ENCODE results near the gene RHD. TPM values are rescaled to one million over a fixed set of nuclear protein-coding genes. Genes with fewer than 3 reads are reported as not detected.
"Not testable (repeated sequence)": the region's sequence is repeated elsewhere in the genome, so short reads cannot be mapped to it uniquely, and the experiment has no call there.

Gene RHD
- total RNA-seq, 1 experiment from 2014 or later: not detected

- H3K79me2 ChIP-seq (ENCODE audit: low read length); H3K9me2 ChIP-seq (replicated peaks; ENCODE audit: low read length); H3K36me3 ChIP-seq (ENCODE audit: low read depth, low read length); DNase-seq; H3K27me3 ChIP-seq (ENCODE audit: low read length); H3K9me3 ChIP-seq (ENCODE audit: low read length); BruUV-seq (replicated peaks); H3F3A ChIP-seq (ENCODE audit: low read length, unreplicated experiment); CTCF ChIA-PET; H4K20me1 ChIP-seq (ENCODE audit: low read length); H3K9ac ChIP-seq (ENCODE audit: low read length); POLR2A ChIA-PET (ENCODE audit: unreplicated experiment); ATAC-seq; H3K27ac ChIP-seq (ENCODE audit: low read length); intact Hi-C loops (cut with micrococcal nuclease); H3K4me1 ChIP-seq (ENCODE audit: insufficient read depth, low read length): not testable (repeated sequence)
- H3K4me3 ChIP-seq (ENCODE audit: low read length): peak overlapping the region; percentile 62; the same call in 1 of the 2 replicates
- H2AFZ ChIP-seq (ENCODE audit: low read length): peak overlapping the region; percentile 77
- H3K4me2 ChIP-seq (ENCODE audit: low read length): peak overlapping the region; percentile 59
Measured at GRCh38 chr1:25268143-25268760, 4.1 kb upstream of the RHD start.

GRCh38 chr1:25275648-25276047 lies 3.3 kb downstream of the RHD start:
- H3K9me2 ChIP-seq (replicated peaks; ENCODE audit: low read length); H3K79me2 ChIP-seq (ENCODE audit: low read length); CTCF ChIA-PET; DNase-seq; BruUV-seq (replicated peaks); ATAC-seq; H3K4me3 ChIP-seq (ENCODE audit: low read length); H4K20me1 ChIP-seq (ENCODE audit: low read length); H3K27ac ChIP-seq (ENCODE audit: low read length); POLR2A ChIA-PET (ENCODE audit: unreplicated experiment); H3K9me3 ChIP-seq (ENCODE audit: low read length); H3K9ac ChIP-seq (ENCODE audit: low read length); H3K4me2 ChIP-seq (ENCODE audit: low read length); H2AFZ ChIP-seq (ENCODE audit: low read length); H3K4me1 ChIP-seq (ENCODE audit: insufficient read depth, low read length); H3K27me3 ChIP-seq (ENCODE audit: low read length); H3K36me3 ChIP-seq (ENCODE audit: low read depth, low read length); intact Hi-C loops (cut with micrococcal nuclease); H3F3A ChIP-seq (ENCODE audit: low read length, unreplicated experiment): not testable (repeated sequence)

- H2AFZ ChIP-seq (ENCODE audit: low read length); intact Hi-C loops (cut with micrococcal nuclease); H4K20me1 ChIP-seq (ENCODE audit: low read length); H3K36me3 ChIP-seq (ENCODE audit: low read depth, low read length); DNase-seq; H3K27me3 ChIP-seq (ENCODE audit: low read length); ATAC-seq; H3K9me3 ChIP-seq (ENCODE audit: low read length); H3K4me3 ChIP-seq (ENCODE audit: low read length); H3K4me2 ChIP-seq (ENCODE audit: low read length); CTCF ChIA-PET; H3K9me2 ChIP-seq (replicated peaks; ENCODE audit: low read length); H3K4me1 ChIP-seq (ENCODE audit: insufficient read depth, low read length); POLR2A ChIA-PET (ENCODE audit: unreplicated experiment); H3K9ac ChIP-seq (ENCODE audit: low read length); H3F3A ChIP-seq (ENCODE audit: low read length, unreplicated experiment); H3K27ac ChIP-seq (ENCODE audit: low read length); H3K79me2 ChIP-seq (ENCODE audit: low read length); BruUV-seq (replicated peaks): not testable (repeated sequence)
Measured at GRCh38 chr1:25277295-25277694, 5.0 kb downstream of the RHD start.

GRCh38 chr1:25278358-25278757 lies 6.0 kb downstream of the RHD start:
- H3K4me3 ChIP-seq (ENCODE audit: low read length); BruUV-seq (replicated peaks); H3K9me2 ChIP-seq (replicated peaks; ENCODE audit: low read length); H4K20me1 ChIP-seq (ENCODE audit: low read length); CTCF ChIA-PET; H3K9me3 ChIP-seq (ENCODE audit: low read length); H3K27me3 ChIP-seq (ENCODE audit: low read length); H3K79me2 ChIP-seq (ENCODE audit: low read length); H3K27ac ChIP-seq (ENCODE audit: low read length); H2AFZ ChIP-seq (ENCODE audit: low read length); H3K4me2 ChIP-seq (ENCODE audit: low read length); H3F3A ChIP-seq (ENCODE audit: low read length, unreplicated experiment); H3K9ac ChIP-seq (ENCODE audit: low read length); H3K36me3 ChIP-seq (ENCODE audit: low read depth, low read length); ATAC-seq; DNase-seq; H3K4me1 ChIP-seq (ENCODE audit: insufficient read depth, low read length); intact Hi-C loops (cut with micrococcal nuclease); POLR2A ChIA-PET (ENCODE audit: unreplicated experiment): not testable (repeated sequence)

GRCh38 chr1:25278790-25279189 lies 6.5 kb downstream of the RHD start:
- H3K36me3 ChIP-seq (ENCODE audit: low read depth, low read length); ATAC-seq; H3F3A ChIP-seq (ENCODE audit: low read length, unreplicated experiment); POLR2A ChIA-PET (ENCODE audit: unreplicated experiment); H3K9ac ChIP-seq (ENCODE audit: low read length); H3K9me2 ChIP-seq (replicated peaks; ENCODE audit: low read length); H4K20me1 ChIP-seq (ENCODE audit: low read length); H3K79me2 ChIP-seq (ENCODE audit: low read length); H3K4me1 ChIP-seq (ENCODE audit: insufficient read depth, low read length); H2AFZ ChIP-seq (ENCODE audit: low read length); intact Hi-C loops (cut with micrococcal nuclease); H3K27me3 ChIP-seq (ENCODE audit: low read length); CTCF ChIA-PET; BruUV-seq (replicated peaks); H3K9me3 ChIP-seq (ENCODE audit: low read length); H3K27ac ChIP-seq (ENCODE audit: low read length); DNase-seq; H3K4me2 ChIP-seq (ENCODE audit: low read length); H3K4me3 ChIP-seq (ENCODE audit: low read length): not testable (repeated sequence)

- POLR2A ChIA-PET (ENCODE audit: unreplicated experiment); CTCF ChIA-PET; ATAC-seq; H3K9ac ChIP-seq (ENCODE audit: low read length); H3K27ac ChIP-seq (ENCODE audit: low read length); H3K9me3 ChIP-seq (ENCODE audit: low read length); DNase-seq; H2AFZ ChIP-seq (ENCODE audit: low read length); H3K79me2 ChIP-seq (ENCODE audit: low read length); BruUV-seq (replicated peaks); H3K36me3 ChIP-seq (ENCODE audit: low read depth, low read length); H3K9me2 ChIP-seq (replicated peaks; ENCODE audit: low read length); H3K4me1 ChIP-seq (ENCODE audit: insufficient read depth, low read length); H3K27me3 ChIP-seq (ENCODE audit: low read length); H3F3A ChIP-seq (ENCODE audit: low read length, unreplicated experiment); H3K4me2 ChIP-seq (ENCODE audit: low read length); H3K4me3 ChIP-seq (ENCODE audit: low read length); H4K20me1 ChIP-seq (ENCODE audit: low read length): not testable (repeated sequence)
- intact Hi-C loops (cut with micrococcal nuclease): loop anchor here (10.0 kb wide), 1 partner anchor 135 kb away; no protein-coding TSS in a partner anchor
Measured at GRCh38 chr1:25279693-25280111, 7.4 kb downstream of the RHD start.

- H3K9me3 ChIP-seq (ENCODE audit: low read length); H3K27ac ChIP-seq (ENCODE audit: low read length); H3K4me3 ChIP-seq (ENCODE audit: low read length); H3F3A ChIP-seq (ENCODE audit: low read length, unreplicated experiment); DNase-seq; ATAC-seq; POLR2A ChIA-PET (ENCODE audit: unreplicated experiment); BruUV-seq (replicated peaks); H3K36me3 ChIP-seq (ENCODE audit: low read depth, low read length); H3K4me2 ChIP-seq (ENCODE audit: low read length); H3K79me2 ChIP-seq (ENCODE audit: low read length); H2AFZ ChIP-seq (ENCODE audit: low read length); H3K9ac ChIP-seq (ENCODE audit: low read length); H3K4me1 ChIP-seq (ENCODE audit: insufficient read depth, low read length); CTCF ChIA-PET; H3K27me3 ChIP-seq (ENCODE audit: low read length); H3K9me2 ChIP-seq (replicated peaks; ENCODE audit: low read length); H4K20me1 ChIP-seq (ENCODE audit: low read length): not testable (repeated sequence)
- intact Hi-C loops (cut with micrococcal nuclease): loop anchor here (10.0 kb wide), 1 partner anchor 129 kb away; no protein-coding TSS in a partner anchor
Measured at GRCh38 chr1:25285862-25286261, 13.6 kb downstream of the RHD start.
